ENCODE measurements around the gene ARFGAP1. TPM values are rescaled to one million over a fixed set of nuclear protein-coding genes. Genes with fewer than 3 reads are reported as not detected.

The ARFGAP1 gene
- total and polyA plus RNA-seq, 2 of the 8 experiments (the other 6 are each of a cell fraction or from before 2014, with no cell fraction given), result 93.7 to 100 TPM

DNA sequence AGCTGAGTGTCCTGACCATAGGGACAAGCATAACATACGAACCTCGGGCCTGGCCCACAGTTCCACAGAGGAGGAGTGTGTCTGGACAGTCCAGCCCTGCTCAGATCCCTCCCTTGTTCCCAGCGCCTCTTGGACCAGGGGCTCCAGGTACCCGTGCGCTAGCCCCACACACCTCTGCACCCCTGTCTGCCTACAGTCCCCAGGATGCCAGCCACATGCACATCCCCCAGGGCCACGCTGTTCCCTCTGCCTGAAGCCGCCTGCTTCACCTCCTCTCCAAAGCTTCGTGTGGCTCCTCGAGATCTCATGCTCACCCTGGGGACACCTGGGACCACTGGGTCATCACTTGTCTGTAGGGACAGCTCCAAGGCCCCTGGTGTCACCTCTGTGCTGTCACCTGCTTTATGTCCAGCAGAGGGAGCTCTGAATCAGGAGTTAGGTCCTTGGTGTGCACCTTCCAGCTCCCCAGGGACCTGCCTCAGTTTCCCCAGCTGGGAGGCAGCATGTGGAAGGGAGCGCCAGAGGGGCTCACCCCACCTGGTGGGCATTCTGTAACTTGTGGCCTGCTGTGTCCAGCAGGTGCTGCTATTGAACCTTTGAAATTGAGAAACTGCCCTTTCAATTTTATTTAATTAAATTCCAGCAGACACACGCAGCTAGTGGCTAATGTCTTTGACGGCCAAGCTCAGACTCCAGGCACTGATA is 49.3 kb upstream of the ARFGAP1 start:
- Histone ChIP-seq H4K8ac (ENCODE audit: extremely low read depth, insufficient read depth, low read length) (no peak overlapping the region), H3K27ac (ENCODE audit: low read depth, low read length) (no peak overlapping the region), H4K91ac (replicated peaks; ENCODE audit: insufficient read length, low read length) (no peak overlapping the region), H3K4me2 (ENCODE audit: insufficient read depth in 1 of 2, low read depth in 2 of 2, low read length in 2 of 2) (no peak overlapping the region), H3K79me1 (ENCODE audit: low read depth, low read length) (no peaks in the 10 kb centered on the region), H3K4ac (replicated peaks; ENCODE audit: insufficient read length, low read depth, low read length) (no peak overlapping the region), H3K79me2 (ENCODE audit: control insufficient read depth in 1 of 2, insufficient read depth in 2 of 2, low read length in 2 of 2) (no peaks in the 10 kb centered on the region), H4K5ac (ENCODE audit: insufficient read length, low read depth, low read length) (no peak overlapping the region), H3K36me3 (ENCODE audit: control insufficient read depth in 2 of 4, insufficient read depth in 4 of 4, low read length in 3 of 4) (no peaks in the 10 kb centered on the region), H2AFZ (ENCODE audit: low read length) (no peak overlapping the region), H3K23me2 (ENCODE audit: low read depth, low read length) (peaks cover 2% of the 10 kb centered on the region; the same call in 1 of the 2 replicates), H2BK120ac (replicated peaks; ENCODE audit: low read depth, low read length) (no peak overlapping the region), H3K4me3 (ENCODE audit: extremely low read depth in 1 of 4, insufficient read depth in 2 of 4, low read depth in 3 of 4, low read length in 4 of 4) (no peak overlapping the region), H4K20me1 (replicated peaks in 1 of 2; ENCODE audit: control insufficient read depth in 1 of 2, insufficient read depth in 2 of 2, low read length in 2 of 2) (peaks cover 0 to 3% of the 10 kb centered on the region in 2 experiments), H2BK20ac (ENCODE audit: low read length) (no peak overlapping the region), H3K9me3 (ENCODE audit: insufficient read depth in 2 of 2, low read depth in 1 of 2, low read length in 1 of 2) (no peaks in the 10 kb centered on the region), H3K4me1 (replicated peaks in 1 of 4; ENCODE audit: control insufficient read depth in 3 of 4, insufficient read depth in 4 of 4, low read length in 3 of 4) (peaks cover 0 to 6% (median 3%) of the 10 kb centered on the region in 4 experiments; a peak in 5 of 7 replicates), H3K27me3 (replicated peaks in 1 of 4; ENCODE audit: control insufficient read depth in 3 of 4, extremely low read depth in 1 of 4, insufficient read depth in 3 of 4, low read length in 3 of 4) (peaks cover 0 to 3% (median 0%) of the 10 kb centered on the region in 4 experiments; a peak in 2 of 7 replicates), H3K14ac (ENCODE audit: insufficient read length) (no peak overlapping the region), H3K18ac (ENCODE audit: extremely low read depth, low read length) (no peak overlapping the region), H2BK15ac (ENCODE audit: low read length) (peak overlapping the region; percentile 89; the same call in 1 of the 2 replicates), H2BK5ac (ENCODE audit: low read depth, low read length) (no peak overlapping the region), H3K9ac (replicated peaks in 1 of 4; ENCODE audit: extremely low read depth in 1 of 4, low read depth in 3 of 4, low read length in 3 of 4) (no peak overlapping the region), H3K23ac (ENCODE audit: insufficient read length) (no peak overlapping the region), H3K56ac (replicated peaks; ENCODE audit: insufficient read length, low read depth, low read length) (no peak overlapping the region), H2AK5ac (ENCODE audit: low read depth, low read length) (no peak overlapping the region), H2BK12ac (ENCODE audit: low read depth, low read length) (no peak overlapping the region)
- WGBS, 2 experiments (ENCODE audit: extremely low coverage in 1 of 2, insufficient coverage in 1 of 2, insufficient read length in 1 of 2, insufficient replicate concordance in 2 of 2, low coverage in 1 of 2, low lambda C conversion rate in 2 of 2, missing lambda C conversion rate in 1 of 2), result 66% methylated on average over 12 of the region's 12 CpGs; no CpG with 5 or more reads in 1 of the 2 experiments
- TF ChIP-seq ASH2L (IDR thresholded peaks at IDR 0.05; ENCODE audit: low read length) (peak; percentile 16), CREB1 (IDR thresholded peaks at IDR 0.05) (no peak), RAD21 (IDR thresholded peaks at IDR 0.05 in 1 of 2, conservative IDR thresholded peaks at IDR 0.05 in 1 of 2; ENCODE audit: low read depth in 2 of 2, low read length in 2 of 2) (peak; percentile 85 to 89)
- TF ChIP-seq, protein P1, sequence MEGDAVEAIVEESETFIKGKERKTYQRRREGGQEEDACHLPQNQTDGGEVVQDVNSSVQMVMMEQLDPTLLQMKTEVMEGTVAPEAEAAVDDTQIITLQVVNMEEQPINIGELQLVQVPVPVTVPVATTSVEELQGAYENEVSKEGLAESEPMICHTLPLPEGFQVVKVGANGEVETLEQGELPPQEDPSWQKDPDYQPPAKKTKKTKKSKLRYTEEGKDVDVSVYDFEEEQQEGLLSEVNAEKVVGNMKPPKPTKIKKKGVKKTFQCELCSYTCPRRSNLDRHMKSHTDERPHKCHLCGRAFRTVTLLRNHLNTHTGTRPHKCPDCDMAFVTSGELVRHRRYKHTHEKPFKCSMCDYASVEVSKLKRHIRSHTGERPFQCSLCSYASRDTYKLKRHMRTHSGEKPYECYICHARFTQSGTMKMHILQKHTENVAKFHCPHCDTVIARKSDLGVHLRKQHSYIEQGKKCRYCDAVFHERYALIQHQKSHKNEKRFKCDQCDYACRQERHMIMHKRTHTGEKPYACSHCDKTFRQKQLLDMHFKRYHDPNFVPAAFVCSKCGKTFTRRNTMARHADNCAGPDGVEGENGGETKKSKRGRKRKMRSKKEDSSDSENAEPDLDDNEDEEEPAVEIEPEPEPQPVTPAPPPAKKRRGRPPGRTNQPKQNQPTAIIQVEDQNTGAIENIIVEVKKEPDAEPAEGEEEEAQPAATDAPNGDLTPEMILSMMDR (IDR thresholded peaks at IDR 0.05; ENCODE audit: control extremely low read depth in 1 of 3, insufficient read depth in 1 of 3, low read depth in 1 of 3, low read length in 3 of 3), result peak; percentile 85 to 87 (median 87)
- POLR2A ChIA-PET (ENCODE audit: partially characterized antibody), result interaction anchor here (0.7 to 3.3 kb wide), 10 partner anchors 9 to 74 kb away, joined by 3 to 14 read pairs (median 4); partner anchors contain the start of gene BIRC7
- FAIRE-seq, result peak; percentile 85
- peak in 1 of 2 experiments; percentile 86 for DNase-seq (ENCODE audit: low read depth in 1 of 2, low spot score in 2 of 2)
- CTCF ChIA-PET (ENCODE audit: partially characterized antibody), result interaction anchor here (0.6 to 5.3 kb wide), 61 partner anchors 7 to 396 kb away, joined by 3 to 199 read pairs (median 4); partner anchors contain the start of genes ARFGAP1, BIRC7, COL20A1 and NKAIN4
